Esophagus muscularis mucosa (tissue), 3 donors: Measurements from ENCODE around the gene SUPT3H.

Experiments used
- CTCF ChIP-seq, 3 experiments: fragments of 200-600 bp in 2 of 3; fragments of 450-650 bp in 1 of 3; sonication (generic) in 2 of 3; IDR thresholded peaks; one replicate each; pipeline ENCODE4 v1.5.1; 2017 to 2019; ENCODE audit warnings: antibody characterized with exemption in 3 of 3, mild to moderate bottlenecking in 2 of 3, moderate library complexity in 1 of 3
- POLR2A ChIP-seq: fragments of 450-650 bp; IDR thresholded peaks from one replicate; pipeline ENCODE4 v1.6.1; 2017; ENCODE audit warnings: antibody characterized with exemption, moderate library complexity, mild to moderate bottlenecking, low read depth
- POLR2AphosphoS5 ChIP-seq, 2 donors: sonication (generic); formaldehyde crosslinking; IDR thresholded peaks; one replicate each; pipeline ENCODE4 v1.6.1; 2017; ENCODE audit warnings: antibody characterized with exemption in 2 of 2

- TF ChIP-seq CTCF (IDR thresholded peaks at IDR 0.05) (no peak), POLR2AphosphoS5 (IDR thresholded peaks at IDR 0.05) (no peak), POLR2A (no peak)
Observed at GRCh38 chr6:45138765-45139164, 239.0 kb downstream of the SUPT3H start.
